ENCODE measurements around the gene PSMD13.

The PSMD13 gene

GRCh38 chr11:200224-201003, 36.4 kb upstream of the PSMD13 start:
- no peak overlapping the region for H3K4me3 ChIP-seq (ENCODE audit: low read depth, low read length)
- in situ Hi-C loops (cut with HindIII; ENCODE audit: low pct_ligation_motif_present, low sequenced_read_pairs), result no loop called here
- no peak overlapping the region for H3K27ac ChIP-seq
- no peaks in the 10 kb centered on the region for H3K27me3 ChIP-seq (replicated peaks)
- TF ChIP-seq CTCF (IDR thresholded peaks at IDR 0.05; ENCODE audit: low read depth, low read length, missing control alignments), result no peak
- peaks cover 25% of the 10 kb centered on the region for H3K36me3 ChIP-seq (replicated peaks)
- DNase-seq, result no peak

- no peaks in the 10 kb centered on the region for H3K27me3 ChIP-seq (replicated peaks)
- H3K36me3 ChIP-seq (replicated peaks), result peaks cover 27% of the 10 kb centered on the region
- in situ Hi-C loops (cut with HindIII; ENCODE audit: low pct_ligation_motif_present, low sequenced_read_pairs), result no loop called here
- no peak overlapping the region for H3K4me3 ChIP-seq (ENCODE audit: low read depth, low read length)
- no peak for TF ChIP-seq CTCF (IDR thresholded peaks at IDR 0.05; ENCODE audit: low read depth, low read length, missing control alignments)
- no peak for DNase-seq
- H3K27ac ChIP-seq, result no peak overlapping the region
These were observed 34.8 kb upstream of the PSMD13 start for GRCh38 chr11:201966-202365.

- no peak for TF ChIP-seq CTCF (IDR thresholded peaks at IDR 0.05; ENCODE audit: low read depth, low read length, missing control alignments)
- H3K4me3 ChIP-seq (ENCODE audit: low read depth, low read length), result no peak overlapping the region
- no peak for DNase-seq
- peaks cover 27% of the 10 kb centered on the region for H3K36me3 ChIP-seq (replicated peaks)
- H3K27ac ChIP-seq, result no peak overlapping the region
- in situ Hi-C loops (cut with HindIII; ENCODE audit: low pct_ligation_motif_present, low sequenced_read_pairs), result no loop called here
- no peaks in the 10 kb centered on the region for H3K27me3 ChIP-seq (replicated peaks)
These were observed 34.3 kb upstream of the PSMD13 start for GRCh38 chr11:202490-202889.

- H3K36me3 ChIP-seq (replicated peaks), result peaks cover 27% of the 10 kb centered on the region
- H3K4me3 ChIP-seq (ENCODE audit: low read depth, low read length), result no peak overlapping the region
- DNase-seq, result no peak
- no peak for TF ChIP-seq CTCF (IDR thresholded peaks at IDR 0.05; ENCODE audit: low read depth, low read length, missing control alignments)
- H3K27ac ChIP-seq, result no peak overlapping the region
- no peaks in the 10 kb centered on the region for H3K27me3 ChIP-seq (replicated peaks)
- in situ Hi-C loops (cut with HindIII; ENCODE audit: low pct_ligation_motif_present, low sequenced_read_pairs), result no loop called here
These were observed 33.5 kb upstream of the PSMD13 start for GRCh38 chr11:203056-203944.

- no peak for DNase-seq
- H3K27me3 ChIP-seq (replicated peaks), result no peaks in the 10 kb centered on the region
- no peak for TF ChIP-seq CTCF (IDR thresholded peaks at IDR 0.05; ENCODE audit: low read depth, low read length, missing control alignments)
- H3K4me3 ChIP-seq (ENCODE audit: low read depth, low read length), result no peak overlapping the region
- peaks cover 27% of the 10 kb centered on the region for H3K36me3 ChIP-seq (replicated peaks)
- H3K27ac ChIP-seq, result no peak overlapping the region
- in situ Hi-C loops (cut with HindIII; ENCODE audit: low pct_ligation_motif_present, low sequenced_read_pairs), result no loop called here
These were observed 32.7 kb upstream of the PSMD13 start for GRCh38 chr11:203945-204586.

Measured in brain microvascular endothelial cell (primary cell).